Kidney (tissue), 14 donors: ENCODE data around the gene MAN1B1. TPM values are rescaled to one million over a fixed set of nuclear protein-coding genes. Genes with fewer than 3 reads are reported as not detected.

ENCODE experiments used
- DNase-seq, 5 donors: peaks; one replicate each; pipeline ENCODE4 v3.0.0-alpha.2; 2013 to 2020
- FAIRE-seq: peaks from 2 replicates; lab custom pipeline; 2012; peaks lifted over from hg19 to GRCh38; lab: Jason Lieb, UNC
- H3K27ac ChIP-seq, 2 donors: one replicate each; pipeline ENCODE4 v1.7.0; 2013; ENCODE audit warnings: low read depth in 2 of 2, low read length in 2 of 2, inconsistent platforms in 1 of 2
- H3K27me3 ChIP-seq: one replicate; pipeline ENCODE4 v1.7.1; 2013; ENCODE audit warnings: low read length, inconsistent platforms; ENCODE audit not compliant: control insufficient read depth, insufficient read depth
- H3K36me3 ChIP-seq, 3 donors: one replicate each; pipeline versions ENCODE4 v1.7.0 to v1.7.1; 2013; ENCODE audit warnings: low read length in 3 of 3, control low read depth in 1 of 3, inconsistent platforms in 1 of 3; ENCODE audit not compliant: insufficient read depth in 3 of 3, control insufficient read depth in 2 of 3
- H3K4me1 ChIP-seq, 3 donors: one replicate each; pipeline versions ENCODE4 v1.7.0 to v1.7.1; 2013; ENCODE audit warnings: low read length in 3 of 3, inconsistent platforms in 1 of 3, low read depth in 1 of 3; ENCODE audit not compliant: control insufficient read depth in 2 of 3, insufficient read depth in 2 of 3
- H3K4me3 ChIP-seq, 3 donors: one replicate each; pipeline versions ENCODE4 v1.7.0 to v1.8.1; 2013; ENCODE audit warnings: low read length in 3 of 3, control low read depth in 1 of 3, inconsistent platforms in 1 of 3
- H3K9ac ChIP-seq, 3 donors: one replicate each; pipeline versions ENCODE4 v1.7.0 to v1.7.1; 2013; ENCODE audit warnings: low read length in 3 of 3, control low read depth in 1 of 3, inconsistent platforms in 1 of 3
- H3K9me3 ChIP-seq, 3 donors: one replicate each; pipeline versions ENCODE4 v1.7.0 to v1.7.1; 2013; ENCODE audit warnings: low read length in 3 of 3, control low read depth in 1 of 3, inconsistent platforms in 1 of 3; ENCODE audit not compliant: control insufficient read depth in 2 of 3, insufficient read depth in 1 of 3
- intact Hi-C: fragments of 100-400 bp; cut with DNase I; formaldehyde crosslinking; loops from one replicate; pipeline ENCODE4 v1.11.1; 2022
- polyA plus RNA-seq: library from polyadenylated mRNA; stranded (reverse); fragments of 350-450 nt; fragmentation: Illumina TruSeq; extraction: RNeasy Lipid Tissue Mini Kit (QIAGEN cat#74804); gene quantifications from one replicate; pipeline ENCODE4 v1.2.3, GENCODE V29; 2014; ENCODE audit warnings: low read depth, low replicate concordance; ENCODE audit not compliant: insufficient read depth
- total RNA-seq: library from RNA; stranded (reverse); fragmentation: NEBNext Ultra II Directional; extraction: Animal tissue kit (Norgen Biotek cat#: 25700); gene quantifications from one replicate; pipeline ENCODE4 v1.2.1, GENCODE V29; 2021
- TF ChIP-seq, protein P1 (sequence below): IDR thresholded peaks from 3 replicates; pipeline ENCODE4 v1.5.1; 2012; ENCODE audit warnings: mild to moderate bottlenecking, moderate library complexity, borderline replicate concordance; ENCODE audit not compliant: insufficient read depth; ENCODE audit errors: extremely low read depth
- donor health status: control.
- donor health status: control.
- donor health status: control.
- donor health status: control.
- donor health status: control.
- donor health status: DM: yes; HTN: yes; CAD: no.
- donor health status: Normal renal cell carcinoma (clear cell type).

MAN1B1 gene
- total and polyA plus RNA-seq, 2 donors from 2014 or later, result 57.3 to 63.2 TPM

DNA sequence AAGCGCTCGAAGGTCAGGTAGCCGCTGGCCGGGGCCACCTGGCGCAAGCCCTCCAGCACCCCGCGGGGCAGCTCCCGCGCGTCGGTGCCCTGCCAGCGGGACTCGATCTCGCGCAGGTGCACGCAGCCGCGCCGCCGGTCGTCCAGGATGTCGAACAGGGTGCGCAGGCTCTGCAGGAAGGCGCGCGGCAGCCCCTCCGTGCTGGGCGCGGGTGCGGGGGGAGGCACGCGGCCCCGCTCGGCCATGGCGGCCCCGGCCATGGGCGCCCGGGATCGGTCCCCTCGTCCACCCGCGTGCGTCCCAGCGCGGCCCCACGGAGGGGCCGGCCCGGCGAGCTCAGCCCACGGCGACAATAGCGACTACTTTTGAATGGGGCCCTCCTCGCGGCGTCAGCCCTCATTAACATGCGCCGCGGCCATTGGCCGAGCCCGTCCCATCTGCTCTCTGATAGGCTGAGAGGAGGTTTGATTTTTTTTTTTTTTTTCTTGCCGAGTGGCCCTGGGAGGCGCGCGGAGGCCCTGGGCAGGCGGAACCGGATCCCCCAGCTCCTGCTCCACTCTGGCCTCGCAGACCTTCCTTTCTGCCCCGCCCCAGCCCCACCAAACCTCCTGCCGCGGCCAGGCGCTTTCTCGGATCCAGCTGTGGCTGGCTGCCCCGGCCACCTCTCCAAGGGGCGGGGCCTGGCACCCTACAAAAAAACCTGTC, 16.4 kb upstream of the MAN1B1 start, which contains the start of gene SAPCD2:
Gene SAPCD2, minus strand, starts transcription at position 357 of the 705 bp plus-strand sequence. Its CDS starts 97 bp downstream, at position 260.
- Histone ChIP-seq H3K9ac (peak within 1 kb of the TSS in 2 of 3 donors; percentile 19 to 56), H3K4me3 (peak within 1 kb of the TSS in 1 of 3 donors; percentile 31), H3K27ac (peak within 1 kb of the TSS; percentile 51 to 78), H3K4me1 (peaks cover 0 to 10% (median 4%) of the 10 kb centered on the region in 3 donors), H3K9me3 (no peaks in the 10 kb centered on the region), H3K36me3 (no peaks in the 10 kb centered on the region), H3K27me3 (no peaks in the 10 kb centered on the region)
- DNase-seq, result peak; percentile 91 to 96 (median 94)
- TF ChIP-seq, protein P1, sequence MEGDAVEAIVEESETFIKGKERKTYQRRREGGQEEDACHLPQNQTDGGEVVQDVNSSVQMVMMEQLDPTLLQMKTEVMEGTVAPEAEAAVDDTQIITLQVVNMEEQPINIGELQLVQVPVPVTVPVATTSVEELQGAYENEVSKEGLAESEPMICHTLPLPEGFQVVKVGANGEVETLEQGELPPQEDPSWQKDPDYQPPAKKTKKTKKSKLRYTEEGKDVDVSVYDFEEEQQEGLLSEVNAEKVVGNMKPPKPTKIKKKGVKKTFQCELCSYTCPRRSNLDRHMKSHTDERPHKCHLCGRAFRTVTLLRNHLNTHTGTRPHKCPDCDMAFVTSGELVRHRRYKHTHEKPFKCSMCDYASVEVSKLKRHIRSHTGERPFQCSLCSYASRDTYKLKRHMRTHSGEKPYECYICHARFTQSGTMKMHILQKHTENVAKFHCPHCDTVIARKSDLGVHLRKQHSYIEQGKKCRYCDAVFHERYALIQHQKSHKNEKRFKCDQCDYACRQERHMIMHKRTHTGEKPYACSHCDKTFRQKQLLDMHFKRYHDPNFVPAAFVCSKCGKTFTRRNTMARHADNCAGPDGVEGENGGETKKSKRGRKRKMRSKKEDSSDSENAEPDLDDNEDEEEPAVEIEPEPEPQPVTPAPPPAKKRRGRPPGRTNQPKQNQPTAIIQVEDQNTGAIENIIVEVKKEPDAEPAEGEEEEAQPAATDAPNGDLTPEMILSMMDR, result no peak
- intact Hi-C loops, result no loop called here
- peak; percentile 15 for FAIRE-seq

DNA sequence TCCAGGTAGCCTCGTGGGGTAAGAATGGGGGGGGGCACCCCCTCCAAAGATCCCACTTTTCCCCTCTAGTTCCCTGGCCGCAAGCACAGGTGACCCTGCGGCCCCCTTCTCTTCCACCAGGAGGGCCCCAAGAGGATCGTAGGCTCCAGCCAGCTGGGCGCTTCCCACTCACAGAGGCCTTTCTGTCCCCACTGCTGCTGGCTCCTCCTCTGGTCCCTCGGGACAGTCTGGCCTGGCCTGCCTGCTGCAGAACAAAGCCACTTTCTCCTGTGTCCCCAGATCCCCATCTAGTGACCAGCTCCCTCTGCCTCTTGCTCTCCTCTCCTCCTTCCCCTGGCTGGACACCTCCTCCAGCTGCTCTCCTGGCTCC, 15.9 kb upstream of the MAN1B1 start:
- H3K27ac ChIP-seq, result peak overlapping the region; percentile 51 to 78
- TF ChIP-seq, protein P1, result no peak
- no peaks in the 10 kb centered on the region for H3K27me3 ChIP-seq
- DNase-seq, result peak in 1 of 5 donors; percentile 92
- H3K4me1 ChIP-seq, result peaks cover 0 to 10% (median 4%) of the 10 kb centered on the region in 3 donors
- peak overlapping the region in 1 of 3 donors; percentile 31 for H3K4me3 ChIP-seq
- intact Hi-C loops, result no loop called here
- FAIRE-seq, result no peak
- H3K9me3 ChIP-seq, result no peaks in the 10 kb centered on the region
- no peaks in the 10 kb centered on the region for H3K36me3 ChIP-seq
- H3K9ac ChIP-seq, result peak overlapping the region in 2 of 3 donors; percentile 19 to 56

DNA sequence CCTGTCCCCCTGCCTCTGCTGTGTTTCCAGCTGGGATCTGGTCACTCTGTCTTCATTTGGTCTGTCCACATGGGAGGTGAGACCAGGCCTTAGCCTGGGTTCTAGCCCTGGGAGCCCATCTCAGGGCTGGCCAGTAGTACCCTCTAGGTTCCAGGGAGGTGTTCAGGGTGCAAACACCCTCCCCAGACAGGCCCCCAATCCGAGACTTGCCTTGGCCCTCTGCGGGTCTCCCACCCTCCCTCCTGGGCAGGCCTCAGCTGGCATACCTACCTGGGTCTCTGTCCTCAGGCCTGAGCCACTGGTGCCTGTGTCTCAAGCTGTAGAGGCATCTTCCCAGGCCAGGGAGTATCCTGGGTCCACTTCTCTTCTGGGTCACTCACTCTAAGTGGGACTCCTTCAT, 15.5 kb upstream of the MAN1B1 start:
- Histone ChIP-seq H3K4me3 (peak overlapping the region in 1 of 3 donors; percentile 31), H3K36me3 (no peaks in the 10 kb centered on the region), H3K27me3 (no peaks in the 10 kb centered on the region), H3K4me1 (peaks cover 0 to 10% (median 4%) of the 10 kb centered on the region in 3 donors), H3K27ac (peak overlapping the region; percentile 51 to 78), H3K9me3 (no peaks in the 10 kb centered on the region), H3K9ac (peak overlapping the region in 1 of 3 donors; percentile 56)
- DNase-seq, result peak in 1 of 5 donors; percentile 69
- intact Hi-C loops, result no loop called here
- TF ChIP-seq, protein P1, result no peak
- FAIRE-seq, result no peak
